ENCODE measurements around the gene PAXIP1.
A peak's percentile ranks its signal among the peaks of the same experiment; 100 is the strongest.

Gene PAXIP1

GRCh38 chr7:154996756-154997155 is 6.2 kb downstream of the PAXIP1 start:
- DNase-seq (ENCODE audit: low read depth, low spot score): no peak

DNA sequence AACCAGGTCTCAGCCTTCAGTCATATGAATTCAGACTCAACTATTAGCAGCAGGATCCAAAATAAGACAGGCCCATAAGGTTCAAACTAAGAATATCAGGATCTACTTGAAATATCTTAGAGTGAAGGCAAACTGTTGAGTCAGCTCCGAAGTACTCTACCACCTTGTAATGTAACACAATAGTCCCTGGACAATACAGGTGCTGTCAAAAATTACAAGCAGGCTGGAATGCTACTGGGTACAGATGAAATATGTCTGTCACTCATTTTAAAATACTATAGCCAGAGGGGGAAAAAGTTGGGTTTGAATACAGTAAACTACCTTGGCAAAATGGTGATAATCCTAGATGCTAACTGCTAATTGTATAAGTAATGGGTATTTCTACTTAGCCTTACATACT is 6.8 kb downstream of the PAXIP1 start:
- no peak for DNase-seq (ENCODE audit: low read depth, low spot score)

- no peak for DNase-seq (ENCODE audit: low read depth, low spot score)
Observed at GRCh38 chr7:154994996-154995395, 7.9 kb downstream of the PAXIP1 start.

DNA sequence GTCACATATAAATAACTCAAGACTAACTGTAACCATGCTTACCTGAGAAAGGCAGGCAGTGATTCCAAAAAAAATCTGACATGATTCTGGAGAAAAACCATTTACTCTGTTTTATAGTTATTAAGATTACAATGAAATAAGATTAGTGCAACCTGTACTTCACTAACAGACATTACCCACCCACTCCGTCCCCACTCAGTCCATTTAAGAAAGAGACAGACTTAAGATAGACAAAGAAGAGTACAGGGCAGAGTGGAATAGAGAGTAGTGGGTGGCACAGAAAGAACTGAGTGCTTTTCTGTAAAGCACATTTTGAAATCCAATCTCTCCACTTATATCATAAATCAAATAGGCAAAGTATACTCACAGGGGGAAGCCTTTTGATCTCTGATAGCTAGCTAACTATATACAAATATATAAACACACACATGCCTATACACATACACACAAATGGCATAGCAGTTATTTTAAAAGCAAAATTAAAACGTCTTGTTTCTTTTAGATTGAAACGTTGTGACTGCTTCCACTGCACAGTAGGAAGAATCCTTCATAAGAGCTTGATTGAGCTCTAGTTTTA is 11.9 kb downstream of the PAXIP1 start:
- no peak for DNase-seq (ENCODE audit: low read depth, low spot score)

DNA sequence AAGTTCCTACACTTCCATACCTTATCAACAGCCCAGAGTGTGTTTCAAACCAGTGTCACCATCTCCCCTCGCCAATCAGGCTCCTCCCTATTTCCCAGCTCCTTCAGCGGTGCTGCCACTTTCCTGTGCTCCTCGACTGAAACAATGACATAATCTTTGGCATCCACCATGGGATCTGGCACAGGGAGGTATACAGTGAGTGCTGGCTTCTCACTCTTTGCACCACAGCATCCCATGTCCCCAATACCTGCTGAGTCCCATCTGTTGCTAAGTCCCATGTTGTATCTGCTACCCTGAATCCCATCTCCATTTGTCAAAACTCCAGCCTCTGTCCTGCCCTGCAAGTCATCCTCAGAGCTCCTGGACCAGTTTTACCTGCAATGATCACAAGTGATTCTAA is 15.4 kb downstream of the PAXIP1 start:
- DNase-seq (ENCODE audit: low read depth, low spot score): no peak

- DNase-seq (ENCODE audit: low read depth, low spot score): no peak
Observed at GRCh38 chr7:154986200-154986945, 16.6 kb downstream of the PAXIP1 start.

GRCh38 chr7:154985230-154985629 is 17.7 kb downstream of the PAXIP1 start:
- DNase-seq (ENCODE audit: low read depth, low spot score): no peak

GRCh38 chr7:154984601-154985188 is 18.2 kb downstream of the PAXIP1 start:
- no peak for DNase-seq (ENCODE audit: low read depth, low spot score)

DNA sequence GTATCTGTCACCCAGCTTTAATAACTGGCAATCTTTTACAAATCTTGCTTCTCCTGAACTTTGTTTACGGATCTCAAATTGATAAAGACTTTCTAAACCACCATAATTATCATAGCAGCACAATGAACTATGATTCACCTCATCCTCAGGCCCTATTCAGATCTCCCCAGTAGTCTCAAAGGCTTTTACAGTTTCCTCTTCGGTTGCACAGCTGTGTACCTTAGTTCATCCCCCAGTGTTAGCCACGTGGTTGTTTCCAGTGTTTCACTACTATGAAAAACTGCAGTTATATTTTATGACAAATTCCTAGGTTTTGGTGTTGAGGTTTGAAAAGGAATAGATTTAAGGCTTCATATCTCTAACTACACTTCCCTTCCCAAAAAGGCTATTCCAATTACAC is 24.9 kb downstream of the PAXIP1 start:
- DNase-seq (ENCODE audit: low read depth, low spot score): no peak

DNA sequence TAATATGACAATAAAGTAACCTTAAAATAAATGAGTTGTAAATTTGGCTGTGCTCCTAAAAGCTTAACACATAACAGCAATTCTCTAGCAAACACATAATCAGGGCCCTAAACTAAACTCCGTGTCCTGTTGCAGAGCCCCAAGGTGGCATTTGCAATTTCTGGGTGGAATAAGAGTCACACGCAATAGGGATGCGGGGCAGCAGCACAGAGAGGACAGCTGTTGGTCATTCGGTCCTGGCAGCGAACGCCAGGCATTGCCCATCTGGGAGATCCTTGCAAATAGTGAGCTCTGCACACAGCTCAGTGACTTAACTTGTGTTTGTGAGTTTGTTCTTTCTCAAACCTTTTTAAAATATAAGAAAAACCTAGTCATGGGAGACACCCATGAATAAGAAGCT is 25.7 kb downstream of the PAXIP1 start:
- DNase-seq (ENCODE audit: low read depth, low spot score): no peak

DNA sequence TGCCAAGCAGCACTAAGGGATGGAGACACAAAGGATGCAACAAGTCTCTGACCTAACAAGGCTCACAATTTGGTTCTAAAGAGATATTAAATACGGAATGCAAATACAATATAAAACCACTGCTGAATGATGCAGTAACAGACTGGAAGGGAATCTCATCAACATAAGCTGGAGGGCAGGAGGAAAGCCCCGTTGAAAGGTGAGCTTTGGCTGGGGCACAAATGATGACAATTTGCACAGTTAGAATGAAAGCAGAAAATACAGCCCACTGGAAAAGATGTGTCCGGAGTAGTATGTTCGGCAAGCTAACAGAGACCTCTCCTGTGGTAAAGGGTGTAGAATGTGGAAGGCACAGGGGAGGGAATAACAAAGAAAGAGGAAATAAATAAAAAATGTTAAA is 26.1 kb downstream of the PAXIP1 start:
- no peak for DNase-seq (ENCODE audit: low read depth, low spot score)

- no peak for DNase-seq (ENCODE audit: low read depth, low spot score)
Observed at GRCh38 chr7:154975984-154976383, 26.9 kb downstream of the PAXIP1 start.

DNA sequence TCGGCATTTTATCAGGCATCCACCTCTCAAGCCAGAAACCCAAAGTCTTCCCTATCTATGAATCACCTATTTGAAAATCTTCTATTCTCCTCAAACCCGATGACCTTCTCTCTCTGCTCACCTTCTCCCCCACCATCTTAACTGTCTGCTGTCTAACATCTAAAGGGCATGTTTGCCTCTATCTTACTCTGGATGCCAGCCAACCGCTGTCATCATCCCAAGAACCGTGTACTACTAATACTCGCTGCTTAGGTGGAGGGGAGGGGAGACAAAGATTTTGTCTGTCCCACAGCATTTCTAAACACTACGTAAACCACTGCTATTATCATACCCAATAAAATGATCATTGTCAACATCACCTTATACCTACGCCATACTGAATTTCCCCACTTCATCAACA is 29.5 kb downstream of the PAXIP1 start:
- DNase-seq (ENCODE audit: low read depth, low spot score): no peak

GRCh38 chr7:154968336-154969001 is 34.5 kb downstream of the PAXIP1 start:
- no peak for DNase-seq (ENCODE audit: low read depth, low spot score)

DNA sequence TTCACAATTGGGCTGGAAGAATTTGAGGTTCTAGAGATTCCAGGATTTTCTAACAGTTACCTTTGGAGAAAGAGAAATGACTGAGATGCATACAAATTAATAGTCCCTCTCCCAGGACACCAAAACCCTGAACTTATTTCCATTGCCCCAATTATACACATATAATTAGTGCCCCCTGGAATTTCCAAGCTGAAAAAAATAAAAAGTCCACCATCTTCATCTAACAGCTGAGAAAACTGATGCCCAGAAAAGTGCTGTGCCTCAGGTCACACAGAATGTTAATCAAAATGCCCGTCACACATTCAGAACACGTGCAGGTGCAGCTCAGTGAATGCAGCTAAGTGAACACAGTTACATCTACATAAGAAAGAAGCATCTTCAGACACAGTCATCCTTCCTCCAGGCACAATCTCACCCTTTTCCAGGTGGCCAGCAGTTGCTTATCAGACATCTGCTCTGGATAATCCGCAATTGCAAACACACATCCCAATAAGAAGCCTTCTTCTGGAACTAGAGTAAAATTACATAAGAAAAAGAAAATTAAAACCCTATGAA is 35.4 kb downstream of the PAXIP1 start:
- no peak for DNase-seq (ENCODE audit: low read depth, low spot score)

DNA sequence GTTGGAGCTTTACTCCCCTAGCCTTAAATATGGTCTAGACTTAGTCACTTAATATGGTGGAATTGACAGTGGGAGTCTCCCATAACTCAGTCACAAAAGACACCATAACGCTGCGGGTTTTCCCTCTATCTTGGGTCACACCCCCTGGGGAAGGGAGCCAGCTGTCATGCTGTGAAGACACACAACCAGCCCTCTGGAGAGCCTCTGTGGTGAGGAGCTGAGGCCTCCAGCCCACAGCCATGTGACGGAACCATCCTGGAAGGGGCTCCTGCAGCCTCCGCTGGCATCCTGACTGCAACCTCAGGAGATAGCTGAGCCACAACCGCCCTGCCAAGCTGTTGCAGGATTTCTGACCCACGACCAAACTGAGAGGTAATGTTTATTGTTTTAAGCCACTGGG is 37.9 kb downstream of the PAXIP1 start:
- no peak for DNase-seq (ENCODE audit: low read depth, low spot score)

- DNase-seq (ENCODE audit: low read depth, low spot score): no peak
Observed at GRCh38 chr7:154960063-154960790, 42.7 kb downstream of the PAXIP1 start.

DNA sequence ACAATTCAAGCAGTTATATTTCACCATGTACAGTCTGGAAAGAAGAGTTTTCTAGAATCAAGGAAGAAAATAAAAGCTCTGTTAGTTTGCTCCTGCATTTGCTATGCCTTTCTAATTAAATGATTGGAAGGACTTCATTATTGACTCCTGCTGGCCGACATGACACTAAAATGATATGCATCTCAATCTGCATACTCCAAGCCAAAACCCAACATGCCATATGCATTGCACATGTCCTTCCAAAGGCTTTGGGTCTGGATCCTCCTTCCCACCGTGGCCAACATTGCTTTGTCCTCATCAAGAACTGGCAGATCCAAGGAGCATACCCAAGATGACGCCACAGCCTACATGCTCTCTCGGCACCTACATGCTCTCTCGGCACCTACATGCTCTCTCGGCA is 46.5 kb downstream of the PAXIP1 start:
- DNase-seq (ENCODE audit: low read depth, low spot score): no peak

GRCh38 chr7:154953006-154953684 is 49.8 kb downstream of the PAXIP1 start:
- DNase-seq (ENCODE audit: low read depth, low spot score): peak; percentile 52

DNA sequence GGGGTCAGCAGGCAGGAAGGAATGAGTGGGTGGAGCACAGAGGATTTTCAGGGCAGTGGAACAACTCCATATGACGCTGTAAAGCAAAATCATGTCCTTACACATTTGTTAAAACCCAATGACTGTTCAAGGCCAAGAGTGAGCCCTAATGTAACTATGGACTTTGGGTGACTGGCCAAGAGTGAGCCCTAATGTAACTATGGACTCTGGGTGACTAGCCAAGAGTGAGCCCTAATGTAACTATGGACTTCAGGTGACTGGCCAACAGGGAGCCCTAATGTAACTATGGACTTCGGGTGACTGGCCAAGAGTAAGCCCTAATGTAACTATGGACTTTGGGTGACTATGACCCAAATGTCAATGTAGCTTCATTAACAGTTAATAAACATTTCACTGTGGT is 52.0 kb downstream of the PAXIP1 start:
- no peak for DNase-seq (ENCODE audit: low read depth, low spot score)

DNA sequence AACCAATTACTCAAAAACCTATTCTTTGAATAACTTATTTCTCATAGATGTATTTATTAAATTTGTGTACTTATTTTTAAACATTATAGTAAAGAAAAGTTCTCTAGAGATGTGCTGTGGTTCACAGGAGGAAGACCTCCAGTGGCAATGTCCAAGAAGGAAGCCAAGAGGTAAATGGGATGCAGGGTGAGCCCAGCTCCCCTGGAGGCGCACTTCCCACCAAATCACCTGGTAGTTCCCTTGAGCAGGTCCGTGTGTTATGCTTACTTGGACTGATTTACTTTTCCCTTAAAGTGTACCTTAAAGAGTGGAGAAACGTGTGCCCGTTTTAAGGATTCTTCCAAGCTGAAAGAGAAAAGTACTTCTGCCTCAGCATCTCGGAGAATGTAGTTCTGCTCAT is 55.3 kb downstream of the PAXIP1 start:
- no peak for DNase-seq (ENCODE audit: low read depth, low spot score)

All from iPS DF 19.7 (cell line).